Measurements from ENCODE around the gene CELF4.

DNA sequence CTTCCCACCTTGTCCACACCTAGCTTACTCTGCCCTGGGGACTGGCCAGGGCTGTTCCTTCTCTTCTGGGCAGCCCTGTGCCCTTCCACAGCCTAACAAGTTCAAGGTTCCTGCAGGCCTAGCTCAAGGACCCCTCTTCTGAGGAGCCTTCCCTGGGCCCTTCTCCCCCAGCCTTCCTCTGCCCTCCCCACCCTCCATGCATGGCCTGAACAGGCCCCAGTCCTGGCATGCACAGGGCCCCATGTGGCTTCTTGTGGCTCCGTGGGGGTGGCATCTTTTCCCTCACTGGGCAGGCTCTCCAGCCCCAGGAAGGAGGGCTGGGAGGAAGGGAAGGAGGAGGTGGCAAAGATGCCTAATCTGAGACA, 162.9 kb downstream of the CELF4 start:
- TF ChIP-seq CTCF (IDR thresholded peaks at IDR 0.05; ENCODE audit: borderline replicate concordance, extremely low read depth, low read length, poor library complexity, severe bottlenecking) (no peak), EZH2 (IDR thresholded peaks at IDR 0.05; ENCODE audit: borderline replicate concordance, low read depth, low read length, severe bottlenecking) (no peak)

Data from DND-41 (cell line).